ENCODE measurements around the gene AK6.
A peak's percentile ranks its signal among the peaks of the same experiment; 100 is the strongest.
"Not testable (repeated sequence)": the region's sequence is repeated elsewhere in the genome, so short reads cannot be mapped to it uniquely, and the experiment has no call there.

Gene AK6

GRCh38 chr5:69414885-69415583 is 45.7 kb upstream of the AK6 start, which contains the start of gene MARVELD2:
TSS of gene MARVELD2 (plus strand) at chr5:69415116. CDS start at chr5:69419386, 4,270 bp downstream.
- Mint-ChIP-seq H3K4me3 (peak within 1 kb of the TSS; percentile 86 to 88 (median 86)), H3K27me3 (ENCODE audit: low read depth) (peaks cover 30% of the 10 kb centered on the region), H3K36me3 (ENCODE audit: low read depth) (peaks cover 54% of the 10 kb centered on the region), H3K9me3 (no peaks in the 10 kb centered on the region), H3K27ac (peak within 1 kb of the TSS; percentile 46 to 97 (median 65)), H3K4me1 (peaks cover 3% of the 10 kb centered on the region)
- TF ChIP-seq, protein P1, sequence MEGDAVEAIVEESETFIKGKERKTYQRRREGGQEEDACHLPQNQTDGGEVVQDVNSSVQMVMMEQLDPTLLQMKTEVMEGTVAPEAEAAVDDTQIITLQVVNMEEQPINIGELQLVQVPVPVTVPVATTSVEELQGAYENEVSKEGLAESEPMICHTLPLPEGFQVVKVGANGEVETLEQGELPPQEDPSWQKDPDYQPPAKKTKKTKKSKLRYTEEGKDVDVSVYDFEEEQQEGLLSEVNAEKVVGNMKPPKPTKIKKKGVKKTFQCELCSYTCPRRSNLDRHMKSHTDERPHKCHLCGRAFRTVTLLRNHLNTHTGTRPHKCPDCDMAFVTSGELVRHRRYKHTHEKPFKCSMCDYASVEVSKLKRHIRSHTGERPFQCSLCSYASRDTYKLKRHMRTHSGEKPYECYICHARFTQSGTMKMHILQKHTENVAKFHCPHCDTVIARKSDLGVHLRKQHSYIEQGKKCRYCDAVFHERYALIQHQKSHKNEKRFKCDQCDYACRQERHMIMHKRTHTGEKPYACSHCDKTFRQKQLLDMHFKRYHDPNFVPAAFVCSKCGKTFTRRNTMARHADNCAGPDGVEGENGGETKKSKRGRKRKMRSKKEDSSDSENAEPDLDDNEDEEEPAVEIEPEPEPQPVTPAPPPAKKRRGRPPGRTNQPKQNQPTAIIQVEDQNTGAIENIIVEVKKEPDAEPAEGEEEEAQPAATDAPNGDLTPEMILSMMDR (IDR thresholded peaks at IDR 0.05; ENCODE audit: unreplicated experiment in 3 of 3): peak; percentile 36 to 54 (median 38)

DNA sequence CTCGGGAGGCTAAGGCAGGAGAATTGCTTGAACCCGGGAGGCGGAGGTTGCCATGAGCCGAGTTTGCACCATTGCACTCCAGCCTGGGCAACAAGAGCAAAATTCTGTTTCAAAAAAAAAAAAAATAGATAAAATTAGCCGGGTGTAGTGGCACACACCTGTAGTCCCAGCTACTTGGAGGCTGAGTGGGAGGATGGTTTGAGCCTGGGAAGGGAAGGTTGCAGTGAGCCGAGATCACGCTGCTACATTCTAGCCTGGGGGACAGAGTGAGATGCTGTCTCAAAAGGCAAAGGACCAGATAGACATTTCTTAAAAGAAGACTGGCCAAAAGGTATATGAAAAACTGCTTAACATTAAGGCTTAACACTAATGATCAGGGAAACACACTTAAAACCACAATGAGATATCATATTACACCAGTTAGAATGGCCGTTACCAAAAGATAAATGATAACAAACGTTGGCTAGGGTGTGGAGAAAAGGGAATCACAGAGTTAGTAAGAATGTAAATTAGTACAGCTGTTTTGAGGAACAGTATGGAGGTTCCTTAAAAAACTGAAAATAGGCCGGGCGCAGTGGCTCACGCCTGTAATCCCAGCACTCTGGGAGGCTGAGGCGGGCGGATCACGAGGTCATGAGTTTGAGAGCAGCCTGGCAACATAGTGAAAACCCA is 35.5 kb upstream of the AK6 start:
- peaks cover 5% of the 10 kb centered on the region for H3K4me1 Mint-ChIP-seq
- H3K36me3 Mint-ChIP-seq (ENCODE audit: low read depth): peaks cover 52% of the 10 kb centered on the region
- no peak overlapping the region for H3K4me3 Mint-ChIP-seq
- TF ChIP-seq, protein P1 (IDR thresholded peaks at IDR 0.05; ENCODE audit: unreplicated experiment in 3 of 3): no peak
- H3K9me3 Mint-ChIP-seq: no peaks in the 10 kb centered on the region
- no peak overlapping the region for H3K27ac Mint-ChIP-seq
- H3K27me3 Mint-ChIP-seq (ENCODE audit: low read depth): no peaks in the 10 kb centered on the region

DNA sequence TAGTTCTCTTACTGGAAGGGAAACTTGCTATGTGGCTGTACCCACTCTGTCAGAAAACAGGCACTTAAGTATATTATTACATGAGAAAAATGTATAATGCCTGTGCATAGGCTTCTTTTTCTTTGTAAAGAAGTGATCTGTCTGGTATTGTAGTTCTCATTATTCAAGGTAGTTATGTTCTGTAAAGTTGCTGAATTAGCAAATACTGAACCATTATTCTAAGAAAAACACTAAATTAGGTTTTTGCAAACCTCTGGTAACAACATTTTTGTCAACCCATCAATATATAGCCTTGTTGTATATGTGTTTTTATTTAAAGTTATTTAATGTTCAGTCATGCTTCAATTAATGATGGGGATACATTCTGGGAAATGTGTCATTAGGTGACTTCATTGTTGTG is 9.1 kb upstream of the AK6 start:
- TF ChIP-seq, protein P1 (IDR thresholded peaks at IDR 0.05; ENCODE audit: unreplicated experiment in 3 of 3): no peak
- H3K9me3 Mint-ChIP-seq: no peaks in the 10 kb centered on the region
- no peak overlapping the region for H3K27ac Mint-ChIP-seq

DNA sequence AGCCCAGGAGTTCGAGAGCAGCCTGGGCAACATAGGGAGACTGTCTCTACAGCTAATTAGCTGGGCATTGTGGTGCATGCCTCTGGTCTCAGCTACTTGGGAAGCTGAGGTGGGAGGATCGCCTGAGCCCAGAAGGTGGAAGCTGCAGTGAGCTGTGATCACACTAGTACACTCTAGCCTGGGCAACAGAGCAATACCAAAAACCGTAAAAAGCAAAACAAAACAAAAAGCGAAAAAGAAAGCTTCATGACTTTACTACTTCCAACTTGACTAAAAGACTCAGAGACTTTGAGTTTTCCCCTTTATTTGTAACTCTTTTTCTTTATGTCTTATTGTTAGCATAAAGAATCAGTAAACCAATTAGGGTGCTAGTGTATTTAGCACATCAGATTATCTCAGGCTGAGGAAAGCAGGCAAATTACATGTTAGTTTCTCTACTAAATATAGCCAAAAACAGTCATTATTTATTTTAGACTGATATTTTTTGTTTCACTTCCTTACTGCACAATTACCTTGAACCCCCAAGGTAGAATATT is 5.7 kb upstream of the AK6 start:
- H3K4me1 Mint-ChIP-seq: peaks cover 12% of the 10 kb centered on the region
- TF ChIP-seq, protein P1 (IDR thresholded peaks at IDR 0.05; ENCODE audit: unreplicated experiment in 3 of 3): no peak
- H3K36me3 Mint-ChIP-seq (ENCODE audit: low read depth): peaks cover 36% of the 10 kb centered on the region
- no peak overlapping the region for H3K4me3 Mint-ChIP-seq
- H3K9me3 Mint-ChIP-seq: no peaks in the 10 kb centered on the region
- H3K27me3 Mint-ChIP-seq (ENCODE audit: low read depth): no peaks in the 10 kb centered on the region
- no peak overlapping the region for H3K27ac Mint-ChIP-seq

More for the DNA sequence above, 9.1 kb upstream of the AK6 start:
- Mint-ChIP-seq H3K36me3 (ENCODE audit: low read depth) (peaks cover 45% of the 10 kb centered on the region), H3K4me3 (no peak overlapping the region), H3K4me1 (no peaks in the 10 kb centered on the region), H3K27me3 (ENCODE audit: low read depth) (no peaks in the 10 kb centered on the region)

DNA sequence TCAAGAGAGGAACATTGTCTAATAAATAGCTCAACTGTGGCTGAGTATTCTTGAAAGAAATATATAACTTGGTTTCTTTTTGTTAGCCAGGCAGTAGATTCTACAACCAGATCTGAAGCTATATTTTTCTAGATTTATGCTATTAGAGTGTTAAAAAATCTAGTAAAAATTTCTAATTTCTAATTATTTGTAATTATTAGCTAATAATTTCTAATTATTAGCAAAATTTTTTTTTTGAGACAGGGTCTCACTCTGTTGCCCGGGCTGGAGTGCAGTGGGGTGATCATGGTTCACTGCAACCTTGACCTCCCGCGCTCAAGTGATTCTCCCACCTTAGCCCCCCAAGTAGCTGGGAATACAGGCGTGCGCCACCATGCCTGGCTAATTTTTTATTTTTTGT is 3.1 kb upstream of the AK6 start:
- H3K9me3 Mint-ChIP-seq: no peaks in the 10 kb centered on the region
- H3K4me1 Mint-ChIP-seq: peaks cover 24% of the 10 kb centered on the region
- peak overlapping the region in 2 of 3 experiments; percentile 24 to 31 for H3K27ac Mint-ChIP-seq
- no peaks in the 10 kb centered on the region for H3K27me3 Mint-ChIP-seq (ENCODE audit: low read depth)
- peaks cover 29% of the 10 kb centered on the region for H3K36me3 Mint-ChIP-seq (ENCODE audit: low read depth)
- H3K4me3 Mint-ChIP-seq: peak overlapping the region; percentile 61 to 96 (median 70)
- TF ChIP-seq, protein P1 (IDR thresholded peaks at IDR 0.05; ENCODE audit: unreplicated experiment in 3 of 3): no peak

- H3K9me3 Mint-ChIP-seq; H3K27me3 Mint-ChIP-seq (ENCODE audit: low read depth): not testable (repeated sequence)
- peak overlapping the region; percentile 100 for H3K27ac Mint-ChIP-seq
- peak overlapping the region; percentile 96 to 97 (median 96) for H3K4me3 Mint-ChIP-seq
- peaks cover 24% of the 10 kb centered on the region for H3K4me1 Mint-ChIP-seq
- peaks cover 23% of the 10 kb centered on the region for H3K36me3 Mint-ChIP-seq (ENCODE audit: low read depth)
These were observed 1.0 kb upstream of the AK6 start for GRCh38 chr5:69370335-69370734.

All from nephron (organoid).